ENCODE data around the gene ATOSA. TPM values are rescaled to one million over a fixed set of nuclear protein-coding genes. Genes with fewer than 3 reads are reported as not detected.
A peak's percentile ranks its signal among the peaks of the same experiment; 100 is the strongest.

ATOSA gene
- total RNA-seq, 1 donor from 2014 or later = 96.8 TPM

DNA sequence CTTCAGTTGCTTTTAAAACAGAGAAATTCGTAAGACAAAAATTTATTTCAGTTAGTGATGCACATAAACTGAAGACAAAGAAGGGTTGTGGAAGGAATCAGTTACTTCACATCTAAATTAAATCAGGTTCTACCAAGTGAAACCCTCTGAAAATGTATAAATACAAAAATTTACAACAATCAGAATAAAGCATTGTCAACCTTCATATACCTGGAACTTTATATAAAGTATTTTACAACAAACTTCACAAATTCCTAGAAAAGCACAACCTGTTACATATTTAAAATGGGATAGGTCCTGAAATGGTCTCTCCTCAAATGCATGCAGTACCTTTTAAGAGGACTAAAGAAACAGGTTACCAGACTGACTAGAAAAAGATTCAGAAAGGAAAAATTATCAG lies 26.9 kb downstream of the ATOSA start:
- ChIA-PET POLR2A (interaction anchor here (0.8 to 1.5 kb wide), 3 partner anchors 27 to 398 kb away, joined by 3 to 5 read pairs (median 3); partner anchors contain the start of gene ATOSA), CTCF (interaction anchor here (1.4 kb wide), 1 partner anchor 83 kb away, joined by 6 read pairs; no protein-coding TSS in a partner anchor)
- Mint-ChIP-seq H3K4me1 (peaks cover 14% of the 10 kb centered on the region), H3K27me3 (no peaks in the 10 kb centered on the region), H3K36me3 (ENCODE audit: low read depth) (peaks cover 48% of the 10 kb centered on the region), H3K9me3 (no peaks in the 10 kb centered on the region), H3K4me3 (no peak overlapping the region), H3K27ac (peak overlapping the region; percentile 46)
- DNase-seq (no peak), ATAC-seq (ENCODE audit: low read depth) (peak; percentile 11)
- intact Hi-C loops (cut with micrococcal nuclease) = loop anchor here (1.0 to 2.0 kb wide), 2 partner anchors 27 to 78 kb away; partner anchors contain the start of gene ATOSA
- TF ChIP-seq, protein P1, sequence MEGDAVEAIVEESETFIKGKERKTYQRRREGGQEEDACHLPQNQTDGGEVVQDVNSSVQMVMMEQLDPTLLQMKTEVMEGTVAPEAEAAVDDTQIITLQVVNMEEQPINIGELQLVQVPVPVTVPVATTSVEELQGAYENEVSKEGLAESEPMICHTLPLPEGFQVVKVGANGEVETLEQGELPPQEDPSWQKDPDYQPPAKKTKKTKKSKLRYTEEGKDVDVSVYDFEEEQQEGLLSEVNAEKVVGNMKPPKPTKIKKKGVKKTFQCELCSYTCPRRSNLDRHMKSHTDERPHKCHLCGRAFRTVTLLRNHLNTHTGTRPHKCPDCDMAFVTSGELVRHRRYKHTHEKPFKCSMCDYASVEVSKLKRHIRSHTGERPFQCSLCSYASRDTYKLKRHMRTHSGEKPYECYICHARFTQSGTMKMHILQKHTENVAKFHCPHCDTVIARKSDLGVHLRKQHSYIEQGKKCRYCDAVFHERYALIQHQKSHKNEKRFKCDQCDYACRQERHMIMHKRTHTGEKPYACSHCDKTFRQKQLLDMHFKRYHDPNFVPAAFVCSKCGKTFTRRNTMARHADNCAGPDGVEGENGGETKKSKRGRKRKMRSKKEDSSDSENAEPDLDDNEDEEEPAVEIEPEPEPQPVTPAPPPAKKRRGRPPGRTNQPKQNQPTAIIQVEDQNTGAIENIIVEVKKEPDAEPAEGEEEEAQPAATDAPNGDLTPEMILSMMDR (IDR thresholded peaks at IDR 0.05) = no peak

DNA sequence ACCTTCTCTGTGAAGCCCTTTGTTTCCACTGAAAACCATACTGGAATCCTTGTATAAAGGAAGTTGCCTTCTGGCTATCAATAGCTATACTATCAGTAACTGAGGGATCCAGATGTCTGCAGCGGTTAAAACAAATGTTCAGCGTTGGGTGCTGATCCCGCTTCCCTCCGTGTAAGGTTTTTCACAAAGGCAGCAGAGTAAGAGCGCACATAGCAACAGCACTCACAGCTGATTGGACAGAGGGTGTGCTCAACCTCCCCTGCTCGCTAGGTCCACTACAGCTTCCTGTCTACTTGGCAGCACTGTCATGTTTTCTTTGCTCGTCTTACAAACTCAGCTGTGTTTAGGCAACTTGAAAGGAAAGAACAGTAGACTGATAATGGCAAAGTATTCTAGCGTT lies 27.3 kb downstream of the ATOSA start:
- TF ChIP-seq, protein P1 (IDR thresholded peaks at IDR 0.05) = no peak
- ChIA-PET CTCF (interaction anchor here (0.8 kb wide), 1 partner anchor 14 kb away, joined by 3 read pairs; no protein-coding TSS in a partner anchor), POLR2A (interaction anchor here (0.8 to 1.5 kb wide), 4 partner anchors 10 to 398 kb away, joined by 3 to 5 read pairs (median 3); partner anchors contain the start of gene ATOSA)
- Mint-ChIP-seq H3K36me3 (ENCODE audit: low read depth) (peaks cover 48% of the 10 kb centered on the region), H3K4me1 (peaks cover 13% of the 10 kb centered on the region), H3K4me3 (peak overlapping the region; percentile 38), H3K27me3 (no peaks in the 10 kb centered on the region), H3K27ac (peak overlapping the region; percentile 46), H3K9me3 (no peaks in the 10 kb centered on the region)
- intact Hi-C loops (cut with micrococcal nuclease) = loop anchor here (1.0 to 2.0 kb wide), 2 partner anchors 27 to 78 kb away; partner anchors contain the start of gene ATOSA
- peak; percentile 100 for ATAC-seq (ENCODE audit: low read depth)
- DNase-seq = no peak

DNA sequence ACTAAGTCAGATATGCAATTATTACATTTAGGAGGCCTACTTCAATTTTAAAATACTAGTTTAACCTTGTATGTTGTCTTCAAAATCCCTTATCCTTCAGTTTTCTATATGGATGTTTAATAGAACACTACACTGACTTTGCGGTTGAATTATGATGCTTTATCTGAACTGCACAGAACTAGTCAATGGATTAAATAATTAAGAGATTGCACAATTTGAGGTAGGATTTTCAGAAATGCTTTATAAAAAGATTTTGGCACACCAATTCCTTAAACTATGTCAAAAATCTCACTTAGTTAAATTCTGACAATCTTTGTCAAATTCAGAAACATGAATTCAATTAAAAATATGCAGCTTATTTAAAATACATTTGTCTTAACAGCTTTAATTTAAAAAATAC lies 28.1 kb downstream of the ATOSA start:
- no peak overlapping the region for H3K27ac Mint-ChIP-seq
- no peaks in the 10 kb centered on the region for H3K27me3 Mint-ChIP-seq
- intact Hi-C loops (cut with micrococcal nuclease) = no loop called here
- ATAC-seq (ENCODE audit: low read depth) (no peak), DNase-seq (no peak)
- TF ChIP-seq, protein P1 (IDR thresholded peaks at IDR 0.05) = no peak
- H3K9me3 Mint-ChIP-seq = no peaks in the 10 kb centered on the region
- H3K36me3 Mint-ChIP-seq (ENCODE audit: low read depth) = peaks cover 51% of the 10 kb centered on the region
- POLR2A ChIA-PET = interaction anchor here (0.5 to 0.8 kb wide), 2 partner anchors 9 to 395 kb away, joined by 3 read pairs; no protein-coding TSS in a partner anchor
- H3K4me3 Mint-ChIP-seq = no peak overlapping the region
- H3K4me1 Mint-ChIP-seq = peaks cover 13% of the 10 kb centered on the region
- CTCF ChIA-PET = interaction anchor here (0.8 kb wide), 1 partner anchor 15 kb away, joined by 3 read pairs; no protein-coding TSS in a partner anchor

DNA sequence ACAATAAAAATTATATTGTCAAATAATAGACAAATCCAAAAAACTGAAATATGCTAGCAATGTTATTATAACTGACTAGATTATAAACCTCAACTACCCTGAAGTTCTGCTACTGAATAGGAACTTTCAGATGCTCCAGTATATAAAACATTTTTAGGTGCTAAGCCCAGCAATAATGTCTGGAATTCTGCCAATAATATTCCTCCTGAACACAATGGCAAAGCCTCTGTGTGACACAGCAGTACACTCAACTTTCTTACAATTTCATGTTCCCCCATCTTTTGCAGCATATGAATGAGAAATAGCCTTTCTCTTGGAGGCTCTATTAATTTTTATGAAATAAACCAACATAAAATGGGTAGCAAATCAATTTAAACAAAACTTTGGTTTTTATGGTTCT lies 29.5 kb downstream of the ATOSA start:
- intact Hi-C loops (cut with micrococcal nuclease) = no loop called here
- ATAC-seq (ENCODE audit: low read depth) (no peak), DNase-seq (no peak)
- TF ChIP-seq, protein P1 (IDR thresholded peaks at IDR 0.05) = no peak
- no peak overlapping the region for H3K4me3 Mint-ChIP-seq
- CTCF ChIA-PET = no interaction called here
- peaks cover 51% of the 10 kb centered on the region for H3K36me3 Mint-ChIP-seq (ENCODE audit: low read depth)
- no peaks in the 10 kb centered on the region for H3K27me3 Mint-ChIP-seq
- H3K9me3 Mint-ChIP-seq = no peaks in the 10 kb centered on the region
- H3K27ac Mint-ChIP-seq = no peak overlapping the region
- H3K4me1 Mint-ChIP-seq = peaks cover 13% of the 10 kb centered on the region
- POLR2A ChIA-PET = interaction anchor here (0.5 kb wide), 1 partner anchor 82 kb away, joined by 3 read pairs; no protein-coding TSS in a partner anchor

DNA sequence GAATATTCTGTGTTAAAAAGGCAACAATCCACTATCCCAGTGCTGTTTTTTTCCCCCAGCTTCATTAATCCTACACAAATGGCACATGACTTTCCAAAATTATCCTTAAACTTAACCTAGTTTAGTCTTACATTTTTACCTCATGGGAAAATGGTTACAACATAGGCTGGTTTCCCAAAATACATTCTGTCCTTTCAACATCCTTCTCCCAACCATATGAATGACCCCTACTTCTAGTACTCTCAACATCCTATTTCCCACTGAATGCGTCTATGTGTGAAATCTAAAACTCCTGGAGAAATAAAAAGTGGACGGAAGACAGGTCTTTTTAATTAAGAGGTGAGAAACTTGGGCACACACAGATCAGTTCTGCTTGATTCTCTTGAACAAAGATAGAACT lies 33.3 kb downstream of the ATOSA start:
- Mint-ChIP-seq H3K27ac (peak overlapping the region; percentile 46), H3K36me3 (ENCODE audit: low read depth) (peaks cover 55% of the 10 kb centered on the region), H3K4me3 (no peak overlapping the region), H3K9me3 (no peaks in the 10 kb centered on the region), H3K27me3 (no peaks in the 10 kb centered on the region), H3K4me1 (peaks cover 6% of the 10 kb centered on the region)
- ATAC-seq (ENCODE audit: low read depth) = no peak
- intact Hi-C loops (cut with micrococcal nuclease) = loop anchor here (2.0 kb wide), 1 partner anchor 13 kb away; no protein-coding TSS in a partner anchor
- no peak for DNase-seq
- CTCF ChIA-PET = no interaction called here
- POLR2A ChIA-PET = no interaction called here
- TF ChIP-seq, protein P1 (IDR thresholded peaks at IDR 0.05) = no peak
